Kidney epithelial cell (primary cell): ENCODE data around the gene TIMP3. TPM values are rescaled to one million over a fixed set of nuclear protein-coding genes. Genes with fewer than 3 reads are reported as not detected.
"Not testable (repeated sequence)": the region's sequence is repeated elsewhere in the genome, so short reads cannot be mapped to it uniquely, and the experiment has no call there.

Experiments
- DNase-seq: peaks from one replicate; pipeline ENCODE4 v3.0.0-alpha.2; 2010; ENCODE audit warnings: low read depth
- H3K27me3 ChIP-seq: 2 replicates; pipeline ENCODE4 v1.6.0; 2011; ENCODE audit warnings: low read length; ENCODE audit not compliant: control insufficient read depth, insufficient read depth
- H3K36me3 ChIP-seq: 2 replicates; pipeline ENCODE4 v1.5.1; 2011; ENCODE audit warnings: low read length; ENCODE audit not compliant: control insufficient read depth, insufficient read depth
- H3K4me3 ChIP-seq: 2 replicates; pipeline ENCODE4 v1.5.1; 2011; ENCODE audit warnings: low read depth, mild to moderate bottlenecking, control low read depth, low read length
- total RNA-seq: library from RNA; depleted of rRNA; stranded (reverse); fragments of >200 nt; gene quantifications from 2 replicates; pipeline ENCODE4 v1.2.3, GENCODE V29; 2015
- TF ChIP-seq, protein P1 (sequence below): IDR thresholded peaks from 2 replicates; pipeline ENCODE4 v1.5.1; 2011; ENCODE audit warnings: mild to moderate bottlenecking, moderate library complexity, low read length, control low read depth, inconsistent platforms; ENCODE audit not compliant: insufficient read depth, poor library complexity, severe bottlenecking

TIMP3 gene
- total RNA-seq, 1 donor from 2014 or later: 45.6 TPM

DNA sequence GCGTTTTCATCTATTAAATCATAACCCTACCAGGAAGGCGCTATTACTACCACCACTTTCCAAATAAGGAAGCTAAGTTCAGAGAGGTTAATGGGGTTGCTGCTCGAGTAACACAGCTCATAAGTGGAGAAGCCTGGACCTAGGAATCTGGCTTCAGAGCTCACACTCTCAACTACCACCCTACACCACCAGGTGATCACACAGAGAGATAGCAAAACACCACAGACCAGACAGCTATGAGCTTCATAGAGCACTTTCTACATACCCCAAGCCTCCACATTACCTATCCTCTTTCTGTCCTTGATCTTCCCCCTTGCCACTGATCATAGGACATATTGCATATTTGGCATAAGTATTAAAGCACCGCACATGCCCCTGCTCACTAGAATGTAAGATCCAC lies 65.4 kb downstream of the TIMP3 start:
- Histone ChIP-seq H3K36me3 (no peaks in the 10 kb centered on the region), H3K27me3 (no peaks in the 10 kb centered on the region), H3K4me3 (no peak overlapping the region)
- DNase-seq: no peak
- TF ChIP-seq, protein P1, sequence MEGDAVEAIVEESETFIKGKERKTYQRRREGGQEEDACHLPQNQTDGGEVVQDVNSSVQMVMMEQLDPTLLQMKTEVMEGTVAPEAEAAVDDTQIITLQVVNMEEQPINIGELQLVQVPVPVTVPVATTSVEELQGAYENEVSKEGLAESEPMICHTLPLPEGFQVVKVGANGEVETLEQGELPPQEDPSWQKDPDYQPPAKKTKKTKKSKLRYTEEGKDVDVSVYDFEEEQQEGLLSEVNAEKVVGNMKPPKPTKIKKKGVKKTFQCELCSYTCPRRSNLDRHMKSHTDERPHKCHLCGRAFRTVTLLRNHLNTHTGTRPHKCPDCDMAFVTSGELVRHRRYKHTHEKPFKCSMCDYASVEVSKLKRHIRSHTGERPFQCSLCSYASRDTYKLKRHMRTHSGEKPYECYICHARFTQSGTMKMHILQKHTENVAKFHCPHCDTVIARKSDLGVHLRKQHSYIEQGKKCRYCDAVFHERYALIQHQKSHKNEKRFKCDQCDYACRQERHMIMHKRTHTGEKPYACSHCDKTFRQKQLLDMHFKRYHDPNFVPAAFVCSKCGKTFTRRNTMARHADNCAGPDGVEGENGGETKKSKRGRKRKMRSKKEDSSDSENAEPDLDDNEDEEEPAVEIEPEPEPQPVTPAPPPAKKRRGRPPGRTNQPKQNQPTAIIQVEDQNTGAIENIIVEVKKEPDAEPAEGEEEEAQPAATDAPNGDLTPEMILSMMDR: no peak

DNA sequence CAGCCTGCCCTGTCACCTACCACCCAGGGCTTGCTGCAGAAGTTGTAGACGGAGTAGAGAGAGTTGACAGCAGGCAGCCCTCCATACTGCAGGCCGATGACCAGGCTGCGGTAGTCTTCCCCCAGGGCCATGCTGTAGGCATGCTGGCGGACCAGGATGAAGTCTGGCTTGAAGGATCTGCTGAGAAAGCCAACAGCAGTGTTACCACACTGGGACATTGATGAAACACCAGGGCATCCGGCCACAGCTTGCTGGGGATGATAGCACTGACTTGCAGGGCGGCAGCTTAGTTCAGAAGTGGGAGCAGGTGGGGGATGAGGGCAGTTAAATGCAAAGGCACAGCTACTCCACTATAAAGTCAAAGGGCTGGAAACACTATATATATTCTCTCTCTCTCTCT lies 67.4 kb downstream of the TIMP3 start:
- Histone ChIP-seq H3K36me3 (no peaks in the 10 kb centered on the region), H3K4me3 (no peak overlapping the region), H3K27me3 (no peaks in the 10 kb centered on the region)
- TF ChIP-seq, protein P1: no peak
- DNase-seq: no peak

GRCh38 chr22:32870474-32870873 lies 69.0 kb downstream of the TIMP3 start:
- no peaks in the 10 kb centered on the region for H3K36me3 ChIP-seq
- no peak overlapping the region for H3K4me3 ChIP-seq
- TF ChIP-seq, protein P1: no peak
- H3K27me3 ChIP-seq: no peaks in the 10 kb centered on the region
- no peak for DNase-seq

- not testable (repeated sequence) for H3K4me3 ChIP-seq, H3K36me3 ChIP-seq, DNase-seq, H3K27me3 ChIP-seq
Measured at GRCh38 chr22:32873604-32874003, 72.1 kb downstream of the TIMP3 start.

- DNase-seq: no peak
- TF ChIP-seq, protein P1: no peak
- Histone ChIP-seq H3K36me3 (no peaks in the 10 kb centered on the region), H3K4me3 (no peak overlapping the region), H3K27me3 (peaks cover 2% of the 10 kb centered on the region)
Measured at GRCh38 chr22:32874385-32874784, 72.9 kb downstream of the TIMP3 start.

GRCh38 chr22:32874976-32875375 lies 73.5 kb downstream of the TIMP3 start:
- TF ChIP-seq, protein P1: no peak
- peaks cover 2% of the 10 kb centered on the region for H3K27me3 ChIP-seq
- H3K36me3 ChIP-seq: no peaks in the 10 kb centered on the region
- no peak for DNase-seq
- H3K4me3 ChIP-seq: no peak overlapping the region
